Natural killer cell (primary cell): ENCODE measurements around the gene TEX264. TPM values are rescaled to one million over a fixed set of nuclear protein-coding genes. Genes with fewer than 3 reads are reported as not detected.

Experiments used
- ATAC-seq, 3 donors: fragments of 150-1000 bp in 2 of 3; fragments of 200-7000 bp in 1 of 3; cut with Tn5 transposase; 1 replicate in 1 of 3; 2 replicates in 2 of 3; pipeline ENCODE4 v1.10.0; 2021; ENCODE audit warnings: mild to moderate bottlenecking in 2 of 3, moderate library complexity in 2 of 3
- DNase-seq, 2 donors: peaks; one replicate each; pipeline versions ENCODE4 v3.0.0 to v3.0.0-alpha.2; 2013 to 2021; ENCODE audit warnings: mixed read lengths in 1 of 2
- H3K27ac ChIP-seq: one replicate; pipeline ENCODE4 v1.5.1; 2013; ENCODE audit warnings: mild to moderate bottlenecking, low read length
- H3K27me3 ChIP-seq: one replicate; pipeline ENCODE4 v1.6.1; 2013; ENCODE audit warnings: low read length; ENCODE audit not compliant: control insufficient read depth, insufficient read depth
- H3K36me3 ChIP-seq: one replicate; pipeline ENCODE4 v1.6.1; 2013; ENCODE audit warnings: low read length; ENCODE audit not compliant: control insufficient read depth, insufficient read depth
- H3K4me1 ChIP-seq: one replicate; pipeline ENCODE4 v1.6.1; 2013; ENCODE audit warnings: low read length; ENCODE audit not compliant: control insufficient read depth, insufficient read depth
- H3K4me3 ChIP-seq: one replicate; pipeline ENCODE4 v1.5.1; 2013; ENCODE audit warnings: low read length
- H3K9me3 ChIP-seq: one replicate; pipeline ENCODE4 v1.6.1; 2013; ENCODE audit warnings: low read length; ENCODE audit not compliant: control insufficient read depth, insufficient read depth
- H3K27ac Mint-ChIP-seq, 2 donors: one replicate each; pipeline ENCODE4 v1.8.0; 2022; ENCODE audit warnings: mild to moderate bottlenecking in 2 of 2, mixed read lengths in 2 of 2, moderate library complexity in 1 of 2
- H3K27me3 Mint-ChIP-seq, 2 donors: one replicate each; pipeline ENCODE4 v1.8.0; 2022; ENCODE audit warnings: low read depth in 2 of 2, mixed read lengths in 2 of 2
- H3K36me3 Mint-ChIP-seq: one replicate; pipeline ENCODE4 v1.8.0; 2022; ENCODE audit warnings: mixed read lengths
- H3K4me1 Mint-ChIP-seq, 2 donors: one replicate each; pipeline ENCODE4 v1.8.0; 2022; ENCODE audit warnings: mixed read lengths in 2 of 2
- H3K4me3 Mint-ChIP-seq: one replicate; pipeline ENCODE4 v1.8.0; 2022; ENCODE audit warnings: mild to moderate bottlenecking, moderate library complexity, mixed read lengths
- H3K9me3 Mint-ChIP-seq, 2 donors: one replicate each; pipeline ENCODE4 v1.8.0; 2022; ENCODE audit warnings: mixed read lengths in 2 of 2
- WGBS: methylation state at CpG from one replicate; pipeline ENCODE4 v1.1.7; 2013; ENCODE audit warnings: missing lambda C conversion rate; ENCODE audit not compliant: insufficient coverage; 5-methylcytosine and 5-hydroxymethylcytosine counted together
- intact Hi-C: fragments of 100-400 bp; cut with micrococcal nuclease; formaldehyde crosslinking; loops from one replicate; pipeline ENCODE4 v1.14.2; 2022
- total RNA-seq, 4 donors: library from RNA; stranded (reverse); fragments of 120-200 nt in 1 of 4; gene quantifications; one replicate each; pipeline versions ENCODE4 v1.2.3 to v1.2.4, GENCODE V29; 2013 to 2022
- TF ChIP-seq, protein P1 (sequence below): fragments of 200-600 bp; IDR thresholded peaks from one replicate; pipeline ENCODE4 v1.8.0; 2022; ENCODE audit warnings: antibody characterized with exemption

The TEX264 gene
- total RNA-seq, 3 donors from 2014 or later (not counting 1 experiment from before 2014, with no cell fraction given): 41.1 to 46.8 (median 45.4) TPM

DNA sequence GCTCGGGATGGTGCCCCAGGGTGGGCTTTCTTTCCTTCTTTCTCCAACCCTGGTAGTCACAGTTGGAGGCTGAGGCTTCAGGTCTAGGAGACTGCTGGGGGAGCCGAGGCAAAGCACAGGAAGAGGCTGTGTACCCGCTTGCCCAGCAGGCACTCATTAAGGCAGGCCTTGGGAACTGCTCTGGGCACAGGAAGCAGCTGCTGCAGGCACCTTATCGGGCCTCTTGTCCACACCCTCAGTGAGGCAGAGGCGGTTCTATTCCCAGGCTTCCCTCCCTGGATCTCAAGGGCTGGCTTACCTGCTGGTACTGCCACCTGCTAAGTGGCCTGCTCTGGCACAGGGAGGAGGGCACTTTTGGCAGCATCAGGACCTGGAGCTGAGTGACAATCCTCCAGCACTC is 20.0 kb downstream of the TEX264 start:
- whole genome bisulfite sequencing: 83% methylated on average over 5 of the region's 5 CpGs
- Histone ChIP-seq H3K36me3 (peaks cover 32% of the 10 kb centered on the region), H3K4me3 (no peak overlapping the region), H3K27ac (no peak overlapping the region), H3K9me3 (no peaks in the 10 kb centered on the region), H3K27me3 (no peaks in the 10 kb centered on the region), H3K4me1 (peaks cover 53% of the 10 kb centered on the region)
- H3K4me3 Mint-ChIP-seq: no peak overlapping the region
- peaks cover 27 to 61% of the 10 kb centered on the region in 2 donors for H3K4me1 Mint-ChIP-seq
- H3K9me3 Mint-ChIP-seq: no peaks in the 10 kb centered on the region
- ATAC-seq: no peak
- TF ChIP-seq, protein P1, sequence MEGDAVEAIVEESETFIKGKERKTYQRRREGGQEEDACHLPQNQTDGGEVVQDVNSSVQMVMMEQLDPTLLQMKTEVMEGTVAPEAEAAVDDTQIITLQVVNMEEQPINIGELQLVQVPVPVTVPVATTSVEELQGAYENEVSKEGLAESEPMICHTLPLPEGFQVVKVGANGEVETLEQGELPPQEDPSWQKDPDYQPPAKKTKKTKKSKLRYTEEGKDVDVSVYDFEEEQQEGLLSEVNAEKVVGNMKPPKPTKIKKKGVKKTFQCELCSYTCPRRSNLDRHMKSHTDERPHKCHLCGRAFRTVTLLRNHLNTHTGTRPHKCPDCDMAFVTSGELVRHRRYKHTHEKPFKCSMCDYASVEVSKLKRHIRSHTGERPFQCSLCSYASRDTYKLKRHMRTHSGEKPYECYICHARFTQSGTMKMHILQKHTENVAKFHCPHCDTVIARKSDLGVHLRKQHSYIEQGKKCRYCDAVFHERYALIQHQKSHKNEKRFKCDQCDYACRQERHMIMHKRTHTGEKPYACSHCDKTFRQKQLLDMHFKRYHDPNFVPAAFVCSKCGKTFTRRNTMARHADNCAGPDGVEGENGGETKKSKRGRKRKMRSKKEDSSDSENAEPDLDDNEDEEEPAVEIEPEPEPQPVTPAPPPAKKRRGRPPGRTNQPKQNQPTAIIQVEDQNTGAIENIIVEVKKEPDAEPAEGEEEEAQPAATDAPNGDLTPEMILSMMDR: no peak
- intact Hi-C loops: no loop called here
- no peak for DNase-seq
- H3K27ac Mint-ChIP-seq: peak overlapping the region in 1 of 2 donors; percentile 40
- no peaks in the 10 kb centered on the region for H3K27me3 Mint-ChIP-seq
- no peaks in the 10 kb centered on the region for H3K36me3 Mint-ChIP-seq

DNA sequence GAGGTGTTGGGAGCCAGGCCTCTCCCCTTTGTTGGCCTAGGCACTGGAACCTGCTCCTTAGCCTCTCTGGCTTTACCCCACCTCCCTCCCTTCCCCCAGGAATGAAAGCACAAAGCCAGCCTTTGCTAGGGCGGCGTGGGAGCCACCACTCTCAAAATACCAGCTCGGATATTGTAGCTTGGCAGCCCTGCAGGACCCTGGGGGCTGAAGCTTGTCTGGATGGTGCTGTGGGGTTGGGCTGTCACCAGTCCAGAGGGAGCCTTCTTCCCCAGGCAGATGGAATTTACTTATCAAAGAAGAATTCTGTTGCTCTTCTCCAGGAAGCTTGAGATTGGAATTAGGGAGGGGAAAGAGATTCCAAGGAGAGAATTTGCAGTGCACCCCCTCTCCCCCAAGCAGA is 20.9 kb downstream of the TEX264 start:
- WGBS: 100% methylated on average over 3 of the region's 3 CpGs
- DNase-seq (no peak), ATAC-seq (no peak)
- H3K36me3 ChIP-seq: peaks cover 36% of the 10 kb centered on the region
- H3K4me3 ChIP-seq: no peak overlapping the region
- H3K4me3 Mint-ChIP-seq: no peak overlapping the region
- H3K9me3 ChIP-seq: no peaks in the 10 kb centered on the region
- peaks cover 18 to 51% of the 10 kb centered on the region in 2 donors for H3K4me1 Mint-ChIP-seq
- intact Hi-C loops: no loop called here
- no peaks in the 10 kb centered on the region for H3K27me3 Mint-ChIP-seq
- H3K4me1 ChIP-seq: peaks cover 44% of the 10 kb centered on the region
- H3K27ac Mint-ChIP-seq: peak overlapping the region in 1 of 2 donors; percentile 12
- H3K27me3 ChIP-seq: no peaks in the 10 kb centered on the region
- H3K36me3 Mint-ChIP-seq: no peaks in the 10 kb centered on the region
- no peaks in the 10 kb centered on the region for H3K9me3 Mint-ChIP-seq
- H3K27ac ChIP-seq: no peak overlapping the region
- TF ChIP-seq, protein P1: no peak

DNA sequence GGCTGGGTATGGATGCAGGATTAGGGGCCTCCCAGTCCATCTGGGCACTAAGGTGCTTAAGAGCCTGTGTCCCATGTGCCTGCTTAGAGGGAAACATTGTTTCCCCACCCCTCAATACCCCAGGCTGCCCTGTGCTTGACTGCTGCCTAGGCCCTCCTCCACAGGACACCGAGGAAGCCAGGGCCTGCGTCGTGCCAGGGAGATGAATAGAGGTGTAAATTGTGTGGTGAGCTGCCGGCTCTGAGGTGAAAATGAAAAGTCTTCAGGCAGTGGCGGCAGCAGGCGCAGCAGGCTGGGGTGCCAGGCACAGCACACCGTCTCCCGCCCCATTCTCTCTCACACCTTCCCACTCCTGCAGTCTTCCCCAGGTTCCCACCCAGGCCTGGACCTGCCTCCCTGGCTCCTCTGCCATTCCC is 21.9 kb downstream of the TEX264 start:
- Mint-ChIP-seq H3K4me1 (peaks cover 14 to 47% of the 10 kb centered on the region in 2 donors), H3K9me3 (no peaks in the 10 kb centered on the region), H3K27ac (peak overlapping the region; percentile 12 to 46), H3K36me3 (no peaks in the 10 kb centered on the region), H3K4me3 (no peak overlapping the region), H3K27me3 (no peaks in the 10 kb centered on the region)
- TF ChIP-seq, protein P1: no peak
- Histone ChIP-seq H3K4me3 (no peak overlapping the region), H3K36me3 (peaks cover 44% of the 10 kb centered on the region), H3K27ac (peak overlapping the region; percentile 29), H3K27me3 (no peaks in the 10 kb centered on the region), H3K9me3 (no peaks in the 10 kb centered on the region), H3K4me1 (peaks cover 33% of the 10 kb centered on the region)
- ATAC-seq (peak in 2 of 3 donors; percentile 34 to 55), DNase-seq (peak in 1 of 2 donors; percentile 35)
- intact Hi-C loops: no loop called here
- WGBS: 75% methylated on average over 8 of the region's 8 CpGs

DNA sequence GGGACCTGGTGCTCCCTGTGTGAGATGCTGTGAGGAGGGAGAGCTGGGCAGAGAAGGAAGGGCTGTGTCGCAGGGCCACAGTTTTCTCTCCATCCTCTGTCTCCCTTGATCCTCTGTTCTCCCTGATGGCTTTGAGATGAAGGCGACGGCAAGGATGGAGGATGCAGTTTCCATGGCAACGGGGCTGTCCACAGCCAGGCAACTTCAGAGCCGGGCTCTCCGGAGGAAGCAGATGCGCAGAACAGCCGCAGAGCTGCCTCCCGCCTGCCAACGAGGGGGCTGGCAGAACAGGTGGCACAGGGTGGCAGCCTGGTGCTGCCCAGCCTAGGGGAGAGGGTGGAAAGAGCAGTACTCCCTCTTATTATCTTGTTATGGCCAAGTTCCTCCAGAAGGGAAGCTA is 25.9 kb downstream of the TEX264 start:
- no peaks in the 10 kb centered on the region for H3K9me3 Mint-ChIP-seq
- Histone ChIP-seq H3K27me3 (no peaks in the 10 kb centered on the region), H3K27ac (no peak overlapping the region), H3K9me3 (no peaks in the 10 kb centered on the region), H3K4me1 (peaks cover 18% of the 10 kb centered on the region), H3K36me3 (peaks cover 61% of the 10 kb centered on the region), H3K4me3 (no peak overlapping the region)
- no peaks in the 10 kb centered on the region for H3K36me3 Mint-ChIP-seq
- TF ChIP-seq, protein P1: no peak
- H3K4me3 Mint-ChIP-seq: no peak overlapping the region
- H3K27me3 Mint-ChIP-seq: no peaks in the 10 kb centered on the region
- no peak for DNase-seq
- ATAC-seq: no peak
- intact Hi-C loops: no loop called here
- H3K4me1 Mint-ChIP-seq: peaks cover 10 to 50% of the 10 kb centered on the region in 2 donors
- H3K27ac Mint-ChIP-seq: peak overlapping the region in 1 of 2 donors; percentile 45
- 96% methylated on average over 10 of the region's 10 CpGs for WGBS
